HepG2 (cell line): Measurements from ENCODE around the gene MAT2A. TPM values are rescaled to one million over a fixed set of nuclear protein-coding genes. Genes with fewer than 3 reads are reported as not detected.

Experiments used
- CENPT ChIP-seq: sonication (generic); formaldehyde crosslinking; IDR thresholded peaks from 2 replicates; pipeline ENCODE4 v1.8.0; 2022; ENCODE audit warnings: low read depth, mild to moderate bottlenecking, moderate library complexity, missing genetic modification reagents
- DNMT3B ChIP-seq: conservative IDR thresholded peaks from 2 replicates; pipeline ENCODE4 v1.6.1; 2016; ENCODE audit warnings: missing biosample characterization, control low read depth
- DZIP1 ChIP-seq: sonication (generic); formaldehyde crosslinking; IDR thresholded peaks from 2 replicates; pipeline ENCODE4 v1.5.0; 2020; ENCODE audit warnings: mild to moderate bottlenecking, missing genetic modification reagents
- FLYWCH1 ChIP-seq: sonication (generic); formaldehyde crosslinking; IDR thresholded peaks from 2 replicates; pipeline ENCODE4 v1.8.1; 2023; ENCODE audit warnings: mild to moderate bottlenecking, missing genetic modification reagents
- FOSL2 ChIP-seq: sonication (generic); formaldehyde crosslinking; IDR thresholded peaks from 2 replicates; pipeline ENCODE4 v1.4.0; 2020; ENCODE audit warnings: missing genetic modification reagents
- HNF4A ChIP-seq: sonication (generic); formaldehyde crosslinking; IDR thresholded peaks from 2 replicates; pipeline ENCODE4 v1.4.0; 2020; ENCODE audit warnings: missing genetic modification reagents
- IRF9 ChIP-seq: sonication (generic); formaldehyde crosslinking; IDR thresholded peaks from 2 replicates; pipeline ENCODE4 v1.8.0; 2022; ENCODE audit warnings: missing genetic modification reagents, mild to moderate bottlenecking, borderline replicate concordance
- MTF1 ChIP-seq: sonication (generic); formaldehyde crosslinking; IDR thresholded peaks from 2 replicates; pipeline ENCODE4 v1.5.0; 2020; ENCODE audit warnings: missing genetic modification reagents
- MXD4 ChIP-seq: IDR thresholded peaks from 2 replicates; pipeline ENCODE4 v1.6.1; 2016; ENCODE audit warnings: mild to moderate bottlenecking, missing biosample characterization, missing genetic modification reagents
- SIN3A ChIP-seq: IDR thresholded peaks from 2 replicates; pipeline ENCODE4 v1.6.1; 2011; ENCODE audit warnings: low read depth, mild to moderate bottlenecking, control low read depth, low read length, borderline replicate concordance
- ZBTB4 ChIP-seq: sonication (generic); formaldehyde crosslinking; IDR thresholded peaks from 2 replicates; pipeline ENCODE4 v1.4.0; 2020; ENCODE audit warnings: missing genetic modification reagents, mild to moderate bottlenecking, borderline replicate concordance
- ZBTB49 ChIP-seq: sonication (generic); formaldehyde crosslinking; IDR thresholded peaks from 2 replicates; pipeline ENCODE4 v1.4.0; 2020; ENCODE audit warnings: missing genetic modification reagents, borderline replicate concordance
- ZFX ChIP-seq: sonication (generic); formaldehyde crosslinking; IDR thresholded peaks from 2 replicates; pipeline ENCODE4 v1.4.0; 2020; ENCODE audit warnings: mild to moderate bottlenecking, low read depth, missing genetic modification reagents, moderate library complexity
- ZNF367 ChIP-seq: sonication (generic); formaldehyde crosslinking; IDR thresholded peaks from 2 replicates; pipeline ENCODE4 v1.4.0; 2020; ENCODE audit warnings: missing genetic modification reagents, borderline replicate concordance
- ZNF468 ChIP-seq: sonication (generic); formaldehyde crosslinking; IDR thresholded peaks from 2 replicates; pipeline ENCODE4 v1.8.0; 2022; ENCODE audit warnings: mild to moderate bottlenecking, moderate library complexity, missing genetic modification reagents
- ZNF557 ChIP-seq: sonication (generic); formaldehyde crosslinking; IDR thresholded peaks from 2 replicates; pipeline ENCODE4 v1.4.0; 2020; ENCODE audit warnings: missing genetic modification reagents
- ZNF615 ChIP-seq: sonication (generic); formaldehyde crosslinking; IDR thresholded peaks from 2 replicates; pipeline ENCODE4 v1.5.0; 2020; ENCODE audit warnings: mild to moderate bottlenecking, missing genetic modification reagents, borderline replicate concordance
- ZNF672 ChIP-seq: sonication (generic); formaldehyde crosslinking; IDR thresholded peaks from 2 replicates; pipeline ENCODE4 v1.8.1; 2022; ENCODE audit warnings: missing genetic modification reagents
- ZNF709 ChIP-seq: sonication (generic); formaldehyde crosslinking; IDR thresholded peaks from 2 replicates; pipeline ENCODE4 v1.5.0; 2020; ENCODE audit warnings: mild to moderate bottlenecking, missing genetic modification reagents
- ZNF720 ChIP-seq: sonication (generic); formaldehyde crosslinking; IDR thresholded peaks from 2 replicates; pipeline ENCODE4 v1.4.0; 2020; ENCODE audit warnings: missing genetic modification reagents
- polyA plus RNA-seq, 8 experiments: library from polyadenylated mRNA; depleted of rRNA in 3 of 8; stranded (reverse) in 7 of 8; unstranded in 1 of 8; fragments of >200 nt; fragmentation: Illumina TruSeq in 4 of 8; extraction: Trizol in 4 of 8; gene quantifications; 2 replicates each; pipeline versions ENCODE4 v1.2.1 to v1.2.3, GENCODE V29; 2011 to 2016; ENCODE audit warnings: low read depth in 4 of 8, missing spikeins in 1 of 8, mixed read lengths in 1 of 8; ENCODE audit not compliant: insufficient read depth in 1 of 8
- total RNA-seq, 5 experiments: library from RNA; depleted of rRNA; stranded (reverse); fragments of >200 nt; fragmentation: Illumina TruSeq; extraction: Trizol; gene quantifications; 2 replicates each; pipeline ENCODE4 v1.2.3, GENCODE V29; 2016; ENCODE audit warnings: low read depth in 1 of 5

MAT2A gene
- total and polyA plus RNA-seq, 2 of the 13 experiments (the other 11 are each of a cell fraction or from before 2014, with no cell fraction given) = 155 to 331 TPM

- TF ChIP-seq ZNF468 = peak; percentile 75
- TF ChIP-seq ZNF720 (CRISPR knock-in tag) = no peak
- 0 out of 2 replicates have a peak, but pooled peaks have one; percentile 88 for TF ChIP-seq FLYWCH1
- TF ChIP-seq ZNF709 = peak; percentile 86
- TF ChIP-seq FOSL2 (CRISPR knock-in tag) = peak; percentile 63
- peak; percentile 58; the same call in 1 of the 2 replicates for TF ChIP-seq HNF4A (CRISPR knock-in tag)
- peak; percentile 97 for TF ChIP-seq DZIP1
- peak; percentile 75; the same call in 1 of the 2 replicates for TF ChIP-seq ZBTB49
- TF ChIP-seq DNMT3B (CRISPR knock-in tag) = no peak
- peak; percentile 96; the same call in 1 of the 2 replicates for TF ChIP-seq ZNF367 (CRISPR knock-in tag)
- 0 out of 2 replicates have a peak, but pooled peaks have one; percentile 67 for TF ChIP-seq ZBTB4 (CRISPR knock-in tag)
- peak; percentile 86 for TF ChIP-seq SIN3A
- peak; percentile 75 for TF ChIP-seq ZFX (CRISPR knock-in tag)
- TF ChIP-seq ZNF557 = peak; percentile 94
- peak; percentile 86 for TF ChIP-seq MTF1 (CRISPR knock-in tag)
- TF ChIP-seq IRF9 (CRISPR knock-in tag) = peak; percentile 0
- peak; percentile 79 for TF ChIP-seq MXD4 (CRISPR knock-in tag)
- peak; percentile 78; the same call in 1 of the 2 replicates for TF ChIP-seq CENPT (CRISPR knock-in tag)
- peak; percentile 86 for TF ChIP-seq ZNF672 (CRISPR knock-in tag)
- TF ChIP-seq ZNF615 = no peak; the same call in 1 of the 2 replicates
Observed at GRCh38 chr2:85538507-85539360, at the start of gene MAT2A (continued).
